ENCODE results near the gene SEC14L5. TPM values are rescaled to one million over a fixed set of nuclear protein-coding genes. Genes with fewer than 3 reads are reported as not detected.

The SEC14L5 gene
- not detected in 2 replicates for total RNA-seq (2014; rRNA removed; shearing (Covaris generic); ENCODE audit: low replicate concordance)

DNA sequence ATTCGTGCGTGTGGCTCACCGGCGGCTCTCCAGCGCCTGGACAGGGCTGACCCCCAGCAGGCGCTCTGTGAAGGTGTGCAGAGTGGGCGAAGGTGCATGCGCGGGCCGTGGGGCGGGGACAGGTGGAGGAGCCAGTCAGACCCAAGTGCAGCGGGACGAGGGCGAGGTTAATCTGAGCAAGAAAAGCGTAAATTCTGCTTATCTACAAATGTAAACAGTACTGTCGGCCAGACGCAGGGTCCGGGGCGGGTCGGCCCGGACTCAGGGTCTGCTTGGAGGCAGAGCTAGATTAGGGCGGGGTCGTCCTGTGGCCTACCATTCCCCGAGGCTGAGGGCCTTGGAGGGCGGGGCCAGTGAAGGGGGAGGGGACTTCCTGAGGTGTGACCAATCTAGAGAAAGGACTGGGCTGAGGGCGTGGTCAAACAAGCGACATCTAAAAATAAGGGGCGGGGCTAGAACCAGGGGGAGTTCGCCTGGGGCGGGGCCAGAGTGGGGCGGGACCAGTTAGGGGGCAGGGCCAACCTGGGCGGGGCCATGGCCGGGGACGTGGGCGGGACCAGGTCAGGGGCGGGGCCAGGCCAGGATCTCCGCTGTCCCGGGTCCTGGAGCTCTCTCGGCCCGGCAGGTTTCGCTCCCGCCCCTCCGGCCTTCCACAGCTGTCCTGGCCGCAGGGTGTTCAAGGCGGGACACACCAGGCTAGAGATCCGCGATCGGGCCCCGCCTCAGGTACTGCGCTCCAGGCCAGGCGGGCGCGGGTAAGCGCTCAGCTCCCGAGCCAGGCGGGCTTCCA is at the start of gene SEC14L5:
Gene SEC14L5 (plus strand): TSS at position 611 of the 790 bp plus-strand sequence. CDS start 994 bp downstream, outside the sequence.
- Histone ChIP-seq H4K20me1 (ENCODE audit: insufficient read depth, low read depth, low read length) (no peaks in the 10 kb centered on the region), H3K79me2 (ENCODE audit: low read length) (no peaks in the 10 kb centered on the region), H3K4me2 (ENCODE audit: low read depth, low read length, poor library complexity, severe bottlenecking) (no peak within 1 kb of the TSS), H3K9me2 (replicated peaks; ENCODE audit: insufficient read depth, low read length) (no peaks in the 10 kb centered on the region), H3K27me3 (ENCODE audit: low read length) (no peaks in the 10 kb centered on the region), H3K4me3 (ENCODE audit: low read length) (no peak within 1 kb of the TSS), H2AFZ (ENCODE audit: low read length) (no peak within 1 kb of the TSS), H3K4me1 (ENCODE audit: low read length) (no peaks in the 10 kb centered on the region), H3K9me3 (ENCODE audit: low read length) (no peaks in the 10 kb centered on the region), H3K36me3 (ENCODE audit: insufficient read depth, low read length) (no peaks in the 10 kb centered on the region), H3K9ac (ENCODE audit: low read length) (no peak within 1 kb of the TSS), H3K27ac (ENCODE audit: low read length) (no peak within 1 kb of the TSS)
- peak; percentile 97 for DNase-seq

DNA sequence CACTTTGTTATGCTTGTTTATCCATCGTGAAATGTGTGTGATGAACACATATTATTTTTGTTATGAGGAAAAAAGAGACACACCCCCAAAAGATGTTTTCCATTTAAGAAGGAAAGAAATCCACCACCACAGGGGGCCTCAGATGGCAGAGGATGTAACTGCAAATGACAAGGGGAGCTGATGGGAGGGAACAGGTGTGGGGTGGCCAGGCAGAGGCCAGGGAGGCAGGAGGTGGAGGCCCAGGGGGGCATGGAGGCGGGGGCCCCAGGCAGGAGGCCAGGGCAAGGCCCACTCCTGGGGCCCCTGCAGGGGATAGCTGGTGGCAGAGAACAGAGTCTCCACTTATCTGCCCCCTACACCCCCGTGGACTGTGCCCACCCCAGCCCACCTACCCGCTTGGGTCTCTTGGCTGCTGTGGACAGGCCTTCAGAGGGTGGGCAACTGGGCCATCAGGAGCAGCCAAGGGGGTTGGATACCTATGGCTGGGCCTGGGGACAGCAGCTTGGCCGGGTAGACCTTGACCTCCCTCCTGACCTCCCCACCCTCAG is 49.2 kb upstream of the SEC14L5 start:
- Histone ChIP-seq H3K27me3 (ENCODE audit: low read length) (no peaks in the 10 kb centered on the region), H3K4me3 (ENCODE audit: low read length) (no peak overlapping the region), H3K4me2 (ENCODE audit: low read depth, low read length, poor library complexity, severe bottlenecking) (no peak overlapping the region), H3K79me2 (ENCODE audit: low read length) (no peaks in the 10 kb centered on the region), H3K36me3 (ENCODE audit: insufficient read depth, low read length) (no peaks in the 10 kb centered on the region), H3K9me3 (ENCODE audit: low read length) (no peaks in the 10 kb centered on the region), H3K27ac (ENCODE audit: low read length) (no peak overlapping the region), H3K4me1 (ENCODE audit: low read length) (peaks cover 2% of the 10 kb centered on the region; the same call in 1 of the 2 replicates), H3K9ac (ENCODE audit: low read length) (no peak overlapping the region), H2AFZ (ENCODE audit: low read length) (no peak overlapping the region), H3K9me2 (replicated peaks; ENCODE audit: insufficient read depth, low read length) (no peaks in the 10 kb centered on the region), H4K20me1 (ENCODE audit: insufficient read depth, low read depth, low read length) (no peaks in the 10 kb centered on the region)
- no peak for DNase-seq

DNA sequence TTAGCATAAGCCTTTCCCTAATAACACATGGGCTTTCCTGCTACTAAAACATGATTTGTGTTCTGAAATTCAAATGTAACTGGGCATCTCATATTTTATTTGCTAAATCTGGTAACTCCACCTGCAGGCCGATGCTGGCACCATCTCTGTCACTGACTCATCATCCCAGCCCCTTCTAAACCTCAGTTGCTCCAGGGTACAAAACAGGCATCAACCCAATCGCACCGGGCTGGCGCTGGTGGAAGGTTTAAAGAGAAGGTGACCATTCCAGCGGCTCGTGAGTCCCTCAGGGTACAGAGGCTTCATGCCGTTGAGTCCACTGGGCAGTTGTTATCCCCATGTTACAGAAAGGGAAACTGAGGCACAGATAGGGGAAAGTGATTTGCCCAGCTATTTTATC is 48.3 kb upstream of the SEC14L5 start:
- Histone ChIP-seq H3K36me3 (ENCODE audit: insufficient read depth, low read length) (no peaks in the 10 kb centered on the region), H3K79me2 (ENCODE audit: low read length) (no peaks in the 10 kb centered on the region), H3K9me3 (ENCODE audit: low read length) (no peaks in the 10 kb centered on the region), H3K4me2 (ENCODE audit: low read depth, low read length, poor library complexity, severe bottlenecking) (no peak overlapping the region), H3K4me3 (ENCODE audit: low read length) (no peak overlapping the region), H4K20me1 (ENCODE audit: insufficient read depth, low read depth, low read length) (no peaks in the 10 kb centered on the region), H3K9ac (ENCODE audit: low read length) (no peak overlapping the region), H3K27me3 (ENCODE audit: low read length) (no peaks in the 10 kb centered on the region), H3K4me1 (ENCODE audit: low read length) (peaks cover 2% of the 10 kb centered on the region; the same call in 1 of the 2 replicates), H3K27ac (ENCODE audit: low read length) (no peak overlapping the region), H2AFZ (ENCODE audit: low read length) (no peak overlapping the region), H3K9me2 (replicated peaks; ENCODE audit: insufficient read depth, low read length) (no peaks in the 10 kb centered on the region)
- no peak for DNase-seq

DNA sequence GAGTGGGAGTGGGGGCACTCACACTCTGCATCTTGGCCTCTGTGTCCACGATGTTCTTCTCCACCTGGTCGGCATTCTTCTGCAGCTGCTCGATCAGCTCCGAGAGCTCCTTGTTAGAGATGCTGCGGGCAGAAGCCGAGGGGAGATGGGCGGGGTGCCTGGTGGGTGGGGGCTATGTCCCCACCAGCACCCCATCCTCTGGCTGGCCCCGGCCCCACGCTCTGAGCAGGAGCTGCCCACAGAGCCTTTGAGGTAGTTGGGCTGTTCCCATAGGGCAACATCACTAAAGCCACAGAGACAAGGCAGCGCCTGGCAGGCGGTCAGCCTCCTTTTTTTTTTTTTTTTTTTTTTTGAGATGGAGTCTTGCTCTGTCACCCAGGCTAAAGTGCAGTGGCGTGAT is 47.3 kb upstream of the SEC14L5 start:
- H4K20me1 ChIP-seq (ENCODE audit: insufficient read depth, low read depth, low read length) = no peaks in the 10 kb centered on the region
- H3K36me3 ChIP-seq (ENCODE audit: insufficient read depth, low read length) = no peaks in the 10 kb centered on the region
- H3K79me2 ChIP-seq (ENCODE audit: low read length) = no peaks in the 10 kb centered on the region
- no peak overlapping the region for H3K4me3 ChIP-seq (ENCODE audit: low read length)
- peaks cover 2% of the 10 kb centered on the region; the same call in 1 of the 2 replicates for H3K4me1 ChIP-seq (ENCODE audit: low read length)
- no peak overlapping the region for H3K4me2 ChIP-seq (ENCODE audit: low read depth, low read length, poor library complexity, severe bottlenecking)
- H3K27me3 ChIP-seq (ENCODE audit: low read length) = no peaks in the 10 kb centered on the region
- DNase-seq = no peak
- H3K9me2 ChIP-seq (replicated peaks; ENCODE audit: insufficient read depth, low read length) = no peaks in the 10 kb centered on the region
- no peak overlapping the region for H3K27ac ChIP-seq (ENCODE audit: low read length)
- no peaks in the 10 kb centered on the region for H3K9me3 ChIP-seq (ENCODE audit: low read length)
- no peak overlapping the region for H2AFZ ChIP-seq (ENCODE audit: low read length)
- H3K9ac ChIP-seq (ENCODE audit: low read length) = no peak overlapping the region

DNA sequence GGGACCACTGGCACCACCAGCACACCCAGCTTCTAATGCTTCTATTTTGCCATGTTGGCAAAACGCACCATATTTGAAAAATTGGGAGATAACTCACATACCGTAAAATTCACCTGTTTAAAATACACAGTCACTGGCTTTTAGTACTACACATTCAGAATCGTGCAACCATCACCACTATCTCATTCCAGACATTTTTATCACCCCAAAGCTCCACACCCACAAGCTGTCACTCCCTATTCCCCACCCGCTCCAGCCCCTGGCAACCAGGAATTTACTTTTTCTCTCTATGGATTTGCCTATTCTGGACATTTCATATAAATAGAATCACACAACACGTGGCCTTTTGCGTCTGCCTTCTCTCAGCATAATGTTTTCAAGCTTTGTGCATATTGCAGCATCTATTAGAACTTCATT is 46.2 kb upstream of the SEC14L5 start:
- H2AFZ ChIP-seq (ENCODE audit: low read length) = no peak overlapping the region
- no peaks in the 10 kb centered on the region for H3K27me3 ChIP-seq (ENCODE audit: low read length)
- no peaks in the 10 kb centered on the region for H3K4me1 ChIP-seq (ENCODE audit: low read length)
- no peaks in the 10 kb centered on the region for H3K9me3 ChIP-seq (ENCODE audit: low read length)
- H3K9ac ChIP-seq (ENCODE audit: low read length) = no peak overlapping the region
- no peak for DNase-seq
- H3K4me3 ChIP-seq (ENCODE audit: low read length) = no peak overlapping the region
- H3K79me2 ChIP-seq (ENCODE audit: low read length) = no peaks in the 10 kb centered on the region
- no peak overlapping the region for H3K4me2 ChIP-seq (ENCODE audit: low read depth, low read length, poor library complexity, severe bottlenecking)
- H4K20me1 ChIP-seq (ENCODE audit: insufficient read depth, low read depth, low read length) = no peaks in the 10 kb centered on the region
- no peaks in the 10 kb centered on the region for H3K9me2 ChIP-seq (replicated peaks; ENCODE audit: insufficient read depth, low read length)
- H3K36me3 ChIP-seq (ENCODE audit: insufficient read depth, low read length) = no peaks in the 10 kb centered on the region
- no peak overlapping the region for H3K27ac ChIP-seq (ENCODE audit: low read length)

DNA sequence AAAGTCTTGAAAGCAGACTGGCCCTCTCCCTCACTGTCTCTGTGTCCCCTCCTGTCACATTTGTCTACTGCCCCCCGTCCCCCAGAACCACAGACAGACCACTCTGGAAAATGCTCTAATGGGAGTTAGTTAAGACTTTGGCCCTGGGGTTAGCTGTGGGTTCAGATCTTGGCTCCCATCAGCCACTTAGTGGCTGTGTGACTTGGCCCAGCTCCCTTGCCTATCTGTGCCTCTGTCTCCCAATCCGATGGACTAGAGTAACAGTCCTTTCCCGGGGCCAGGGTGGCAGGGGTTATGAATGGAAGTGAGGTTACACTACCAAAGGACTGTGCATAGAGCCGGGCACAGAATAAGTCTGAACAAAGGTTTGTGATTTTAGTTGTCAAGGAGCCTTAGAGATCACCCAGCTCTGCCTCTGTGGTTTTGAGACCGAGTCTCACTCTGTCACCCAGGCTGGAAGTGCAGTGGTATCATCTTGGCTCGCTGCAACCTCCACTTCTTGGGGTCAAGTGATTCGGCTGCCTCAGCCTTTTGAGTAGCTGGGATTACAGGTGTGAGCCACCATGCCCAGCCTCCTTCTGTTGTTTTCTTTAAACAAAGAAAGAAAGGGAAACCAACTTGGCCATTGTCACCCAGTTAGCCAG is 44.9 kb upstream of the SEC14L5 start:
- DNase-seq = no peak
- Histone ChIP-seq H3K27me3 (ENCODE audit: low read length) (no peaks in the 10 kb centered on the region), H2AFZ (ENCODE audit: low read length) (no peak overlapping the region), H3K4me1 (ENCODE audit: low read length) (no peaks in the 10 kb centered on the region), H3K4me2 (ENCODE audit: low read depth, low read length, poor library complexity, severe bottlenecking) (no peak overlapping the region), H3K27ac (ENCODE audit: low read length) (no peak overlapping the region), H3K4me3 (ENCODE audit: low read length) (no peak overlapping the region), H3K9ac (ENCODE audit: low read length) (no peak overlapping the region), H3K9me2 (replicated peaks; ENCODE audit: insufficient read depth, low read length) (no peaks in the 10 kb centered on the region), H3K9me3 (ENCODE audit: low read length) (no peaks in the 10 kb centered on the region), H3K79me2 (ENCODE audit: low read length) (no peaks in the 10 kb centered on the region), H3K36me3 (ENCODE audit: insufficient read depth, low read length) (no peaks in the 10 kb centered on the region), H4K20me1 (ENCODE audit: insufficient read depth, low read depth, low read length) (no peaks in the 10 kb centered on the region)

DNA sequence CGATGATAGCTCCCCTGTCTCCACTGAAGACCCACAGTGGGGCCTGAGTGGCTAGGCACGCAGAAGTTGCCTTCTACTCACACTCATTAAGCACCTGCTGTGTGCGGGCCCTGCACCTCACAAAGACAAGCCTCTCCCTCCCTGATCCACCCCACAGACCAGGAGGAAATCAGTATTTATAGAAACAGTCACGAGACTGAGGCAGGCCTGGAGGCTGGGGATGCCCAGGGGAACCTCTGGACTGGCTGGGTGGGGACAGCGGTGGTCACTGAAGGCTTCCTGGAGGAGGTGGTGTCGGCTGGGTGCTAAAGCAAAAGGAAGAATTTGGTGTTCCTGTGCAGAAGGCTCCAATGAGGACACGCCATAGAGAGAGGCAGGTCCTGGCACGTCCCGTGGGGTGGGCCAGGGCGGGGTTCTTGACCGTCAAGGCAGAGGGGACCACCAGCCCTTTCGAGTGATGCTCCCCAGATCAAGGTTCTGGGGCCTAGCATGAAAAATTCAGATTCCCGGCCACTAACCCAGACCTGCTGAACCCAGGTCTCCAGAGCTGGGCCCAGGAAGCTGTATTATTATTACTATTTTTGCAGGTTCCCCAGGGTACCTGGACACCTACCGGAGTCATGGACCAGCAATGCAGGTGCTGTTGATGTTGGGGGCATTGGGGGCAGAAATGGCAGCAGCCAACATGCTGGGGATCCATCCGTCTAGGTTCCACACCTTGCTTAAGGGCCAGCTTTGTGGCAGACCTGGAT is 44.2 kb upstream of the SEC14L5 start:
- Histone ChIP-seq H3K36me3 (ENCODE audit: insufficient read depth, low read length) (no peaks in the 10 kb centered on the region), H4K20me1 (ENCODE audit: insufficient read depth, low read depth, low read length) (no peaks in the 10 kb centered on the region), H3K9me3 (ENCODE audit: low read length) (no peaks in the 10 kb centered on the region), H3K9ac (ENCODE audit: low read length) (no peak overlapping the region), H3K4me2 (ENCODE audit: low read depth, low read length, poor library complexity, severe bottlenecking) (no peak overlapping the region), H3K27me3 (ENCODE audit: low read length) (no peaks in the 10 kb centered on the region), H3K79me2 (ENCODE audit: low read length) (no peaks in the 10 kb centered on the region), H3K9me2 (replicated peaks; ENCODE audit: insufficient read depth, low read length) (no peaks in the 10 kb centered on the region), H3K27ac (ENCODE audit: low read length) (no peak overlapping the region), H2AFZ (ENCODE audit: low read length) (no peak overlapping the region), H3K4me3 (ENCODE audit: low read length) (no peak overlapping the region), H3K4me1 (ENCODE audit: low read length) (no peaks in the 10 kb centered on the region)
- no peak for DNase-seq

All from Karpas-422 (cell line).